Caco-2 (cell line): Measurements from ENCODE around the gene NRCAM. TPM values are rescaled to one million over a fixed set of nuclear protein-coding genes. Genes with fewer than 3 reads are reported as not detected.

ENCODE experiments used
- BruUV-seq: library from RNA; stranded (reverse); fragments of 400-500 nt; replicated peaks from 2 replicates; lab custom pipeline; 2021; lab: Mats Ljungman, UMichigan
- CTCF ChIA-PET: fragments of 300-600 bp; sonication (Branson Sonifier 250); formaldehyde crosslinking; loops from one replicate; lab custom pipeline; 2022; ENCODE audit warnings: antibody characterized with exemption; lab: Charles Lee
- POLR2A ChIA-PET: fragments of 300-600 bp; sonication (Branson Sonifier 250); formaldehyde crosslinking; loops from one replicate; lab custom pipeline; 2022; ENCODE audit warnings: antibody characterized with exemption; lab: Charles Lee
- DNase-seq, 2 experiments: peaks; one replicate each; pipeline versions ENCODE4 v3.0.0 to v3.0.0-alpha.2; 2020 to 2022
- H3K27me3 ChIP-seq: replicated peaks from 2 replicates; pipeline ENCODE4 v1.6.0; 2011; ENCODE audit warnings: low read length; ENCODE audit not compliant: control insufficient read depth, insufficient read depth
- H3K36me3 ChIP-seq: 2 replicates; pipeline ENCODE4 v1.5.1; 2011; ENCODE audit warnings: low read length; ENCODE audit not compliant: control insufficient read depth, insufficient read depth
- H3K4me1 ChIP-seq: fragments of 250-450 bp; sonication (Bioruptor Pico); 2 replicates; pipeline ENCODE4 v1.5.1; 2020; ENCODE audit warnings: mild to moderate bottlenecking
- H3K4me3 ChIP-seq: 2 replicates; pipeline ENCODE4 v1.5.1; 2011; ENCODE audit warnings: low read depth, mild to moderate bottlenecking, control low read depth, low read length
- H3K9me3 ChIP-seq: fragments of 250-450 bp; sonication (Bioruptor Pico); 2 replicates; pipeline ENCODE4 v1.5.1; 2020; ENCODE audit warnings: mild to moderate bottlenecking, moderate library complexity
- H3K27ac Mint-ChIP-seq: one replicate; pipeline ENCODE4 v1.8.0; 2022; ENCODE audit warnings: mixed read lengths; ENCODE audit not compliant: unreplicated experiment
- H3K27me3 Mint-ChIP-seq: one replicate; pipeline ENCODE4 v1.8.0; 2022; ENCODE audit warnings: mixed read lengths; ENCODE audit not compliant: insufficient read depth, unreplicated experiment
- H3K36me3 Mint-ChIP-seq: one replicate; pipeline ENCODE4 v1.8.0; 2022; ENCODE audit warnings: mild to moderate bottlenecking, mixed read lengths; ENCODE audit not compliant: insufficient read depth, unreplicated experiment
- H3K4me1 Mint-ChIP-seq: one replicate; pipeline ENCODE4 v1.8.0; 2022; ENCODE audit warnings: low read depth, mixed read lengths; ENCODE audit not compliant: unreplicated experiment
- H3K4me3 Mint-ChIP-seq: one replicate; pipeline ENCODE4 v1.8.0; 2022; ENCODE audit warnings: mild to moderate bottlenecking, moderate library complexity, mixed read lengths; ENCODE audit not compliant: unreplicated experiment
- H3K9me3 Mint-ChIP-seq: one replicate; pipeline ENCODE4 v1.8.0; 2022; ENCODE audit warnings: mixed read lengths; ENCODE audit not compliant: unreplicated experiment
- CTCF ChIP-seq, 2 experiments: fragments of 200-600 bp in 1 of 2; IDR thresholded peaks; 1 replicate in 1 of 2; 2 replicates in 1 of 2; pipeline versions ENCODE4 v1.5.1 to v1.8.0; 2011 to 2022; ENCODE audit warnings: antibody characterized with exemption in 1 of 2, control low read depth in 1 of 2, inconsistent platforms in 1 of 2, low read depth in 1 of 2, low read length in 1 of 2, mild to moderate bottlenecking in 1 of 2, moderate library complexity in 1 of 2; ENCODE audit not compliant: insufficient read depth in 1 of 2, severe bottlenecking in 1 of 2, unreplicated experiment in 1 of 2
- intact Hi-C: fragments of 100-400 bp; cut with micrococcal nuclease; formaldehyde crosslinking; loops from one replicate; pipeline ENCODE4 v1.10.0; 2022; ENCODE audit not compliant: unreplicated experiment
- total RNA-seq: library from RNA; stranded (reverse); gene quantifications from 2 replicates; pipeline ENCODE4 v1.2.3, GENCODE V29; 2022

NRCAM gene
- total RNA-seq, 1 experiment from 2014 or later = 96.2 TPM

- no peak for TF ChIP-seq CTCF (IDR thresholded peaks at IDR 0.05; ENCODE audit: insufficient read depth in 1 of 2, low read depth in 1 of 2, low read length in 1 of 2, severe bottlenecking in 1 of 2, unreplicated experiment in 1 of 2)
- POLR2A ChIA-PET = interaction anchor here (1.6 kb wide), 1 partner anchor 14 kb away, joined by 3 read pairs; no protein-coding TSS in a partner anchor
- Histone ChIP-seq H3K36me3 (no peaks in the 10 kb centered on the region), H3K27me3 (no peaks in the 10 kb centered on the region), H3K4me3 (peak overlapping the region; percentile 75), H3K4me1 (peaks cover 29% of the 10 kb centered on the region), H3K9me3 (no peaks in the 10 kb centered on the region)
- Mint-ChIP-seq H3K9me3 (no peaks in the 10 kb centered on the region), H3K4me3 (peak overlapping the region; percentile 96), H3K4me1 (peaks cover 11% of the 10 kb centered on the region), H3K27ac (peak overlapping the region; percentile 74), H3K36me3 (no peaks in the 10 kb centered on the region), H3K27me3 (no peaks in the 10 kb centered on the region)
- BruUV-seq = TSS peak; percentile 15
- CTCF ChIA-PET = interaction anchor here (0.8 to 1.3 kb wide), 2 partner anchors 14 to 272 kb away, joined by 3 to 4 read pairs; no protein-coding TSS in a partner anchor
- intact Hi-C loops = loop anchor here (1.0 to 5.0 kb wide), 2 partner anchors 42 to 112 kb away; partner anchors contain the start of genes DNAJB9 and THAP5
- DNase-seq = peak in 1 of 2 experiments; percentile 60
Observed at GRCh38 chr7:108454674-108455550, 1.3 kb downstream of the NRCAM start.

GRCh38 chr7:108454317-108454673 lies 1.9 kb downstream of the NRCAM start:
- H3K27me3 Mint-ChIP-seq = no peaks in the 10 kb centered on the region
- no peaks in the 10 kb centered on the region for H3K9me3 ChIP-seq
- CTCF ChIA-PET = interaction anchor here (0.8 to 1.3 kb wide), 2 partner anchors 14 to 271 kb away, joined by 3 to 4 read pairs; no protein-coding TSS in a partner anchor
- peak overlapping the region; percentile 74 for H3K27ac Mint-ChIP-seq
- peak overlapping the region; percentile 96 for H3K4me3 Mint-ChIP-seq
- peak overlapping the region; percentile 75 for H3K4me3 ChIP-seq
- peaks cover 34% of the 10 kb centered on the region for H3K4me1 ChIP-seq
- no peaks in the 10 kb centered on the region for H3K9me3 Mint-ChIP-seq
- H3K36me3 ChIP-seq = no peaks in the 10 kb centered on the region
- no peaks in the 10 kb centered on the region for H3K27me3 ChIP-seq
- POLR2A ChIA-PET = interaction anchor here (1.6 kb wide), 1 partner anchor 13 kb away, joined by 3 read pairs; no protein-coding TSS in a partner anchor
- no peak for TF ChIP-seq CTCF (IDR thresholded peaks at IDR 0.05; ENCODE audit: insufficient read depth in 1 of 2, low read depth in 1 of 2, low read length in 1 of 2, severe bottlenecking in 1 of 2, unreplicated experiment in 1 of 2)
- intact Hi-C loops = loop anchor here (1.0 to 5.0 kb wide), 2 partner anchors 43 to 113 kb away; partner anchors contain the start of genes DNAJB9 and THAP5
- no peaks in the 10 kb centered on the region for H3K36me3 Mint-ChIP-seq
- no peak for DNase-seq
- TSS peak; percentile 17 for BruUV-seq
- peaks cover 10% of the 10 kb centered on the region for H3K4me1 Mint-ChIP-seq

GRCh38 chr7:108453320-108453719 lies 2.9 kb downstream of the NRCAM start:
- BruUV-seq = no TSS peak
- H3K4me3 Mint-ChIP-seq = no peak overlapping the region
- H3K27ac Mint-ChIP-seq = no peak overlapping the region
- H3K27me3 Mint-ChIP-seq = no peaks in the 10 kb centered on the region
- H3K9me3 Mint-ChIP-seq = no peaks in the 10 kb centered on the region
- Histone ChIP-seq H3K27me3 (no peaks in the 10 kb centered on the region), H3K36me3 (no peaks in the 10 kb centered on the region), H3K4me1 (peaks cover 42% of the 10 kb centered on the region), H3K4me3 (no peak overlapping the region), H3K9me3 (no peaks in the 10 kb centered on the region)
- H3K4me1 Mint-ChIP-seq = peaks cover 18% of the 10 kb centered on the region
- no peaks in the 10 kb centered on the region for H3K36me3 Mint-ChIP-seq
- no peak for DNase-seq
- intact Hi-C loops = loop anchor here (5.0 kb wide), 1 partner anchor 114 kb away; the partner anchor contains the start of genes DNAJB9 and THAP5
- POLR2A ChIA-PET = interaction anchor here (1.6 kb wide), 1 partner anchor 12 kb away, joined by 3 read pairs; no protein-coding TSS in a partner anchor
- no peak for TF ChIP-seq CTCF (IDR thresholded peaks at IDR 0.05; ENCODE audit: insufficient read depth in 1 of 2, low read depth in 1 of 2, low read length in 1 of 2, severe bottlenecking in 1 of 2, unreplicated experiment in 1 of 2)
- CTCF ChIA-PET = no interaction called here
